HEK293 (cell line): Measurements from ENCODE around the gene CNST.

Experiments used
- CTCF ChIA-PET: fragments of 350-600 bp; formaldehyde crosslinking; extraction: SDS; loops from one replicate; lab custom pipeline; 2021; ENCODE audit warnings: antibody characterized with exemption; lab: Yijun Ruan, JAX
- POLR2A ChIA-PET: fragments of 300-600 bp; formaldehyde crosslinking; extraction: SDS; loops from one replicate; lab custom pipeline; 2020; ENCODE audit warnings: antibody characterized with exemption, inconsistent platforms; lab: Yijun Ruan, JAX
- H3K27ac ChIP-seq: fragments of 200-500 bp; sonication (Bioruptor generic); 2 replicates; pipeline ENCODE4 v1.5.1; 2014; ENCODE audit warnings: low read depth, low read length, control low read depth, inconsistent platforms; ENCODE audit errors: extremely low read depth
- H3K36me3 ChIP-seq, 2 experiments: fragments of 200-500 bp in 1 of 2; sonication (Bioruptor generic) in 1 of 2; 1 replicate in 1 of 2; 2 replicates in 1 of 2; pipeline ENCODE4 v1.5.1; 2014 to 2017; ENCODE audit warnings: inconsistent platforms in 2 of 2, low read length in 2 of 2; ENCODE audit not compliant: control insufficient read depth in 2 of 2, insufficient read depth in 1 of 2
- H3K4me1 ChIP-seq: fragments of 200-500 bp; sonication (Bioruptor generic); 2 replicates; pipeline ENCODE4 v1.5.1; 2014; ENCODE audit warnings: mild to moderate bottlenecking, low read length, inconsistent platforms; ENCODE audit not compliant: control insufficient read depth, insufficient read depth
- H3K4me3 ChIP-seq: 2 replicates; pipeline ENCODE4 v1.5.1; 2011; ENCODE audit warnings: low read depth, mild to moderate bottlenecking, control low read depth, low read length, moderate library complexity
- H3K9me3 ChIP-seq: fragments of 200-500 bp; sonication (Bioruptor generic); 2 replicates; pipeline ENCODE4 v1.5.1; 2014; ENCODE audit warnings: low read depth, low read length, inconsistent platforms; ENCODE audit not compliant: control insufficient read depth, insufficient read depth
- KLF16 ChIP-seq: fragments of 450-650 bp; formaldehyde crosslinking; IDR thresholded peaks from 2 replicates; pipeline ENCODE4 v1.5.1; 2017; ENCODE audit warnings: missing biosample characterization, missing genetic modification characterization
- KLF8 ChIP-seq: fragments of 450-650 bp; formaldehyde crosslinking; IDR thresholded peaks from 2 replicates; pipeline ENCODE4 v1.5.1; 2016; ENCODE audit warnings: missing biosample characterization, missing genetic modification characterization
- MEIS1 ChIP-seq: sonication (generic); formaldehyde crosslinking; IDR thresholded peaks from 2 replicates; pipeline ENCODE4 v1.8.1; 2022; ENCODE audit warnings: missing genetic modification reagents, mild to moderate bottlenecking, borderline replicate concordance
- MYNN ChIP-seq: fragments of 450-650 bp; formaldehyde crosslinking; IDR thresholded peaks from 2 replicates; pipeline ENCODE4 v1.5.1; 2016; ENCODE audit warnings: missing biosample characterization, missing genetic modification characterization, borderline replicate concordance
- SCRT1 ChIP-seq: fragments of 450-650 bp; formaldehyde crosslinking; IDR thresholded peaks from 2 replicates; pipeline ENCODE4 v1.5.1; 2016; ENCODE audit warnings: missing biosample characterization, missing genetic modification characterization, borderline replicate concordance
- TSHZ1 ChIP-seq: fragments of 450-650 bp; formaldehyde crosslinking; IDR thresholded peaks from 2 replicates; pipeline ENCODE4 v1.5.1; 2016; ENCODE audit warnings: missing biosample characterization, missing genetic modification characterization, borderline replicate concordance
- ZBTB44 ChIP-seq: fragments of 450-650 bp; IDR thresholded peaks from 2 replicates; pipeline ENCODE4 v1.5.1; 2018; ENCODE audit warnings: missing biosample characterization, mild to moderate bottlenecking, missing genetic modification characterization
- ZBTB49 ChIP-seq: fragments of 450-650 bp; formaldehyde crosslinking; IDR thresholded peaks from 2 replicates; pipeline ENCODE4 v1.5.1; 2016; ENCODE audit warnings: missing biosample characterization, missing genetic modification characterization, low read depth
- ZBTB8A ChIP-seq: fragments of 450-650 bp; formaldehyde crosslinking; IDR thresholded peaks from 2 replicates; pipeline ENCODE4 v1.5.1; 2016; ENCODE audit warnings: missing biosample characterization, missing genetic modification characterization
- ZNF221 ChIP-seq: fragments of 450-650 bp; formaldehyde crosslinking; IDR thresholded peaks from 2 replicates; pipeline ENCODE4 v1.5.1; 2017; ENCODE audit warnings: missing biosample characterization, missing genetic modification characterization, borderline replicate concordance
- ZNF280D ChIP-seq: fragments of 450-650 bp; formaldehyde crosslinking; IDR thresholded peaks from 2 replicates; pipeline ENCODE4 v1.5.1; 2016; ENCODE audit warnings: missing biosample characterization, missing genetic modification characterization
- ZNF292 ChIP-seq: fragments of 450-650 bp; formaldehyde crosslinking; IDR thresholded peaks from 2 replicates; pipeline ENCODE4 v1.5.1; 2016; ENCODE audit warnings: low read depth, missing biosample characterization, missing genetic modification characterization, borderline replicate concordance
- TF ChIP-seq, protein P1 (sequence below): fragments of 450-650 bp; formaldehyde crosslinking; IDR thresholded peaks from 2 replicates; pipeline ENCODE4 v1.5.1; 2016; ENCODE audit warnings: missing biosample characterization, missing genetic modification characterization
- TF ChIP-seq, protein P2 (sequence below): fragments of 450-650 bp; formaldehyde crosslinking; IDR thresholded peaks from 2 replicates; pipeline ENCODE4 v1.5.1; 2016; ENCODE audit warnings: missing biosample characterization, missing genetic modification characterization

Gene CNST

DNA sequence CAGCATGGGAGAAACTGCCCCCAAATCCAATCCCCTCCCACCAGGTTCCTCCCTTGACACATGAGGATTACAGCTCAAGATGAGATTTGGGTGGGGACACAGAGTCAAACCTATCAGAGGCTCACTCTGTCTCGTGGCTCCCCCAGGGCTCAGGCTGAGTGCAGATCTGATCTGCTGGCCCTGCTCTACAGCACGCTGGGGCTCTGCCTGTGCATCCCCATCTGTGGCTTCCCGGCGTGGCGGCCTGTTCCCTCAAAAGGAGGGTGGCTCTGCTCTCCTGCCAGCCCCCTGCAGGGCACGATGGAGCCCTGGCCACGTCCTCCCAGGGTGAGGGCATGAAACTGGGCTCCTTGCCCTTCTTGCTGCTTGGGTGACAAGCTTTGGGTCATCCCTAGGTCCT, 39.3 kb upstream of the CNST start (continued):
- TF ChIP-seq ZBTB49 (tag by site-specific recombination) (no peak), TSHZ1 (no peak), KLF8 (tag by site-specific recombination) (no peak), KLF16 (no peak), ZBTB44 (tag by site-specific recombination) (no peak), ZNF221 (tag by site-specific recombination) (no peak), MEIS1 (no peak), ZNF292 (no peak), MYNN (no peak), ZNF280D (tag by site-specific recombination) (no peak), SCRT1 (no peak)
- TF ChIP-seq, protein P1, sequence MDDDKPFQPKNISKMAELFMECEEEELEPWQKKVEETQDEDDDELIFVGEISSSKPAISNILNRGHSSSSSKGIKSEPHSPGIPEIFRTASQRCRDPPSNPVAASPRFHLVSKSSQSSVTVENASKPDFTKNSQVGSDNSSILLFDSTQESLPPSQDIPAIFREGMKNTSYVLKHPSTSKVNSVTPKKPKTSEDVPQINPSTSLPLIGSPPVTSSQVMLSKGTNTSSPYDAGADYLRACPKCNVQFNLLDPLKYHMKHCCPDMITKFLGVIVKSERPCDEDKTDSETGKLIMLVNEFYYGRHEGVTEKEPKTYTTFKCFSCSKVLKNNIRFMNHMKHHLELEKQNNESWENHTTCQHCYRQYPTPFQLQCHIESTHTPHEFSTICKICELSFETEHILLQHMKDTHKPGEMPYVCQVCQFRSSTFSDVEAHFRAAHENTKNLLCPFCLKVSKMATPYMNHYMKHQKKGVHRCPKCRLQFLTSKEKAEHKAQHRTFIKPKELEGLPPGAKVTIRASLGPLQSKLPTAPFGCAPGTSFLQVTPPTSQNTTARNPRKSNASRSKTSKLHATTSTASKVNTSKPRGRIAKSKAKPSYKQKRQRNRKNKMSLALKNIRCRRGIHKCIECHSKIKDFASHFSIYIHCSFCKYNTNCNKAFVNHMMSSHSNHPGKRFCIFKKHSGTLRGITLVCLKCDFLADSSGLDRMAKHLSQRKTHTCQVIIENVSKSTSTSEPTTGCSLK (tag by site-specific recombination) = no peak
- TF ChIP-seq, all 188 proteins: peak for 0

- POLR2A ChIA-PET = no interaction called here
- Histone ChIP-seq H3K27ac (no peak overlapping the region), H3K9me3 (no peaks in the 10 kb centered on the region), H3K4me1 (no peaks in the 10 kb centered on the region), H3K4me3 (no peak overlapping the region), H3K36me3 (no peaks in the 10 kb centered on the region)
- TF ChIP-seq, protein P2, sequence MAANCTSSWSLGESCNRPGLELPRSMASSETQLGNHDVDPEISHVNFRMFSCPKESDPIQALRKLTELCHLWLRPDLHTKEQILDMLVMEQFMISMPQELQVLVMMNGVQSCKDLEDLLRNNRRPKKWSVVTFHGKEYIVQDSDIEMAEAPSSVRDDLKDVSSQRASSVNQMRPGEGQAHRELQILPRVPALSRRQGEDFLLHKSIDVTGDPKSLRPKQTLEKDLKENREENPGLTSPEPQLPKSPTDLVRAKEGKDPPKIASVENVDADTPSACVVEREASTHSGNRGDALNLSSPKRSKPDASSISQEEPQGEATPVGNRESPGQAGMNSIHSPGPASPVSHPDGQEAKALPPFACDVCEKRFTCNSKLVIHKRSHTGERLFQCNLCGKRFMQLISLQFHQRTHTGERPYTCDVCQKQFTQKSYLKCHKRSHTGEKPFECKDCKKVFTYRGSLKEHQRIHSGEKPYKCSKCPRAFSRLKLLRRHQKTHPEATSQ (tag by site-specific recombination) = no peak
- TF ChIP-seq ZBTB8A (tag by site-specific recombination) = no peak
- CTCF ChIA-PET = no interaction called here
Observed at GRCh38 chr1:246527402-246528088, 38.7 kb upstream of the CNST start.
